HepG2 (cell line): ENCODE measurements around the gene SNAPC4. TPM values are rescaled to one million over a fixed set of nuclear protein-coding genes. Genes with fewer than 3 reads are reported as not detected.

Experiments
- AGO1 ChIP-seq: fragments of 200-400 bp; formaldehyde crosslinking; IDR thresholded peaks from 2 replicates; pipeline ENCODE4 v1.6.1; 2017; ENCODE audit warnings: mild to moderate bottlenecking, low read depth, low read length, moderate library complexity; ENCODE audit not compliant: poor library complexity, severe bottlenecking
- BCL6 ChIP-seq: IDR thresholded peaks from 2 replicates; pipeline ENCODE4 v1.6.1; 2016; ENCODE audit warnings: missing genetic modification reagents, missing compliant biosample characterization
- CCDC6 ChIP-seq: sonication (generic); formaldehyde crosslinking; IDR thresholded peaks from 2 replicates; pipeline ENCODE4 v1.8.1; 2022; ENCODE audit warnings: mild to moderate bottlenecking, missing genetic modification reagents, moderate library complexity
- FOXJ3 ChIP-seq: sonication (generic); formaldehyde crosslinking; IDR thresholded peaks from 2 replicates; pipeline ENCODE4 v1.4.0; 2020; ENCODE audit warnings: missing genetic modification reagents, mild to moderate bottlenecking, borderline replicate concordance
- KLF11 ChIP-seq: IDR thresholded peaks from 2 replicates; pipeline ENCODE4 v1.6.1; 2016; ENCODE audit warnings: missing compliant biosample characterization
- LCORL ChIP-seq, 2 experiments: fragments of 450-650 bp in 1 of 2; sonication (generic) in 1 of 2; formaldehyde crosslinking in 1 of 2; IDR thresholded peaks; 2 replicates each; pipeline versions ENCODE4 v1.5.0 to v1.6.1; 2017 to 2020; ENCODE audit warnings: antibody characterized with exemption in 1 of 2, missing genetic modification reagents in 1 of 2
- NR2C2 ChIP-seq: sonication (generic); formaldehyde crosslinking; IDR thresholded peaks from 2 replicates; pipeline ENCODE4 v1.4.0; 2020; ENCODE audit warnings: missing genetic modification reagents, mild to moderate bottlenecking, moderate library complexity, borderline replicate concordance
- TARDBP ChIP-seq: sonication (generic); formaldehyde crosslinking; IDR thresholded peaks from 2 replicates; pipeline ENCODE4 v1.8.0; 2022; ENCODE audit warnings: mild to moderate bottlenecking, missing genetic modification reagents
- TMF1 ChIP-seq: sonication (generic); formaldehyde crosslinking; IDR thresholded peaks from 2 replicates; pipeline ENCODE4 v1.8.1; 2022; ENCODE audit warnings: low read depth, missing genetic modification reagents
- TOPORS ChIP-seq: sonication (generic); formaldehyde crosslinking; IDR thresholded peaks from 2 replicates; pipeline ENCODE4 v1.8.0; 2023; ENCODE audit warnings: mild to moderate bottlenecking, missing genetic modification reagents
- ZNF354B ChIP-seq: sonication (generic); formaldehyde crosslinking; IDR thresholded peaks from 2 replicates; pipeline ENCODE4 v1.8.0; 2022; ENCODE audit warnings: mild to moderate bottlenecking, missing genetic modification reagents
- polyA plus RNA-seq, 8 experiments: library from polyadenylated mRNA; depleted of rRNA in 3 of 8; stranded (reverse) in 7 of 8; unstranded in 1 of 8; fragments of >200 nt; fragmentation: Illumina TruSeq in 4 of 8; extraction: Trizol in 4 of 8; gene quantifications; 2 replicates each; pipeline versions ENCODE4 v1.2.1 to v1.2.3, GENCODE V29; 2011 to 2016; ENCODE audit warnings: low read depth in 4 of 8, missing spikeins in 1 of 8, mixed read lengths in 1 of 8; ENCODE audit not compliant: insufficient read depth in 1 of 8
- total RNA-seq, 5 experiments: library from RNA; depleted of rRNA; stranded (reverse); fragments of >200 nt; fragmentation: Illumina TruSeq; extraction: Trizol; gene quantifications; 2 replicates each; pipeline ENCODE4 v1.2.3, GENCODE V29; 2016; ENCODE audit warnings: low read depth in 1 of 5
- TF ChIP-seq, protein P1 (sequence below): sonication (generic); formaldehyde crosslinking; IDR thresholded peaks from 2 replicates; pipeline ENCODE4 v1.9.0; 2022; ENCODE audit warnings: low read depth, missing genetic modification reagents
- TF ChIP-seq, protein P2 (sequence below): sonication (generic); formaldehyde crosslinking; IDR thresholded peaks from 2 replicates; pipeline ENCODE4 v1.4.0; 2020; ENCODE audit warnings: mild to moderate bottlenecking, missing genetic modification reagents

The SNAPC4 gene
- total and polyA plus RNA-seq, 2 of the 13 experiments (the other 11 are each of a cell fraction or from before 2014, with no cell fraction given), result 2.0 to 6.0 TPM

DNA sequence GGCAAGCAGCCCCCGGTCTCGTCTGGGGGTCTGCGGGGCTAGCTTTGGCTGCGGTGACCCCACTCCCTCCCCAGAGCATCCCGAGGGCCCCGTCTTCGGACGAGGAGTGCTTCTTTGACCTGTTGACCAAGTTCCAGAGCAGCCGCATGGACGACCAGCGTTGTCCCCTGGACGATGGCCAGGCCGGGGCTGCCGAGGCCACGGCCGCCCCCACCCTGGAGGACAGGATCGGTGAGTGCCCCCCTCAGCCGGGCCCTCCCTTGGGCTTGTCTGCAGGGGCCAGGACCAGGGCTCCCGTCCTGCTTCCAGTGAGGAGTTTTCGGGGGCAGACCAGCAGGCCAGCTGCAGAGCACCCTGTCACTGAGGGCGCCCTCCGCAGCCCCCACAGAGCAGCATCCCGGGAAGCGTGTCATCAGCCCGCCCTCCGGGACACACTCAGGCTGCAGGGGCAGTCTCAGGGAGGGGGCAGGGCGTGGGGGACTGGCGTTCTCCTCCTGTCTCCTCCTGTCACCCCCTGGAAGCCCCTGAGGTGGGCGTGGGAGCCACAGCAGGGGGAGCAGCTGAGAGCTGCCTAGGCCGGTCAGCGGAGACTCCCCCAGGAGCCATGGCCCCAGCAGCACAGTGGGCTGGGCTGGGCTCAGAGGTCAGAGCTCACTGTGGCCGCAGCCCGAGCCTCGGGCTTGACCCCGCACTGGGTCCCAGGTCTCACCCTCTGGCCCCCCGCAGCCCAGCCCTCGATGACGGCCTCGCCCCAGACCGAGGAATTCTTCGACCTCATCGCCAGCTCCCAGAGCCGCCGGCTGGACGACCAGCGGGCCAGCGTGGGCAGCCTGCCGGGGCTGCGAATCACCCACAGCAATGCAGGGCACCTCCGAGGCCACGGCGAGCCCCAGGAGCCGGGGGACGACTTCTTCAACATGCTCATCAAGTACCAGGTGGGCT, 44.1 kb downstream of the SNAPC4 start (continued):
- peak; percentile 38; the same call in 1 of the 2 replicates for TF ChIP-seq TMF1 (CRISPR knock-in tag)
- 0 out of 2 replicates have a peak, but pooled peaks have one; percentile 17 for TF ChIP-seq NR2C2
- TF ChIP-seq ZNF354B (CRISPR knock-in tag), result 0 out of 2 replicates have a peak, but pooled peaks have one; percentile 33
- no peak for TF ChIP-seq KLF11 (CRISPR knock-in tag)
- TF ChIP-seq FOXJ3 (CRISPR knock-in tag), result no peak
- TF ChIP-seq AGO1, result peak; percentile 42
- TF ChIP-seq, protein P1, sequence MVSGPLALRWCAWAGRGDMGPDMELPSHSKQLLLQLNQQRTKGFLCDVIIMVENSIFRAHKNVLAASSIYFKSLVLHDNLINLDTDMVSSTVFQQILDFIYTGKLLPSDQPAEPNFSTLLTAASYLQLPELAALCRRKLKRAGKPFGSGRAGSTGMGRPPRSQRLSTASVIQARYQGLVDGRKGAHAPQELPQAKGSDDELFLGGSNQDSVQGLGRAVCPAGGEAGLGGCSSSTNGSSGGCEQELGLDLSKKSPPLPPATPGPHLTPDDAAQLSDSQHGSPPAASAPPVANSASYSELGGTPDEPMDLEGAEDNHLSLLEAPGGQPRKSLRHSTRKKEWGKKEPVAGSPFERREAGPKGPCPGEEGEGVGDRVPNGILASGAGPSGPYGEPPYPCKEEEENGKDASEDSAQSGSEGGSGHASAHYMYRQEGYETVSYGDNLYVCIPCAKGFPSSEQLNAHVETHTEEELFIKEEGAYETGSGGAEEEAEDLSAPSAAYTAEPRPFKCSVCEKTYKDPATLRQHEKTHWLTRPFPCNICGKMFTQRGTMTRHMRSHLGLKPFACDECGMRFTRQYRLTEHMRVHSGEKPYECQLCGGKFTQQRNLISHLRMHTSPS (CRISPR knock-in tag), result 0 out of 2 replicates have a peak, but pooled peaks have one; percentile 31
- TF ChIP-seq TARDBP (CRISPR knock-in tag), result 0 out of 2 replicates have a peak, but pooled peaks have one; percentile 52
- TF ChIP-seq TOPORS (CRISPR knock-in tag), result peak; percentile 77
- TF ChIP-seq, protein P2, sequence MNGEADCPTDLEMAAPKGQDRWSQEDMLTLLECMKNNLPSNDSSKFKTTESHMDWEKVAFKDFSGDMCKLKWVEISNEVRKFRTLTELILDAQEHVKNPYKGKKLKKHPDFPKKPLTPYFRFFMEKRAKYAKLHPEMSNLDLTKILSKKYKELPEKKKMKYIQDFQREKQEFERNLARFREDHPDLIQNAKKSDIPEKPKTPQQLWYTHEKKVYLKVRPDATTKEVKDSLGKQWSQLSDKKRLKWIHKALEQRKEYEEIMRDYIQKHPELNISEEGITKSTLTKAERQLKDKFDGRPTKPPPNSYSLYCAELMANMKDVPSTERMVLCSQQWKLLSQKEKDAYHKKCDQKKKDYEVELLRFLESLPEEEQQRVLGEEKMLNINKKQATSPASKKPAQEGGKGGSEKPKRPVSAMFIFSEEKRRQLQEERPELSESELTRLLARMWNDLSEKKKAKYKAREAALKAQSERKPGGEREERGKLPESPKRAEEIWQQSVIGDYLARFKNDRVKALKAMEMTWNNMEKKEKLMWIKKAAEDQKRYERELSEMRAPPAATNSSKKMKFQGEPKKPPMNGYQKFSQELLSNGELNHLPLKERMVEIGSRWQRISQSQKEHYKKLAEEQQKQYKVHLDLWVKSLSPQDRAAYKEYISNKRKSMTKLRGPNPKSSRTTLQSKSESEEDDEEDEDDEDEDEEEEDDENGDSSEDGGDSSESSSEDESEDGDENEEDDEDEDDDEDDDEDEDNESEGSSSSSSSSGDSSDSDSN (CRISPR knock-in tag), result peak; percentile 72
- no peak for TF ChIP-seq CCDC6 (CRISPR knock-in tag)
- TF ChIP-seq BCL6, result peak; percentile 81
- TF ChIP-seq LCORL (IDR thresholded peaks at IDR 0.05), result no peak
- peak; percentile 67; the same call in 1 of the 2 replicates for TF ChIP-seq LCORL (CRISPR knock-in tag; IDR thresholded peaks at IDR 0.05)
- TF ChIP-seq, all 625 proteins: peak for 36
